K562 (cell line): ENCODE data around the gene DENND10. TPM values are rescaled to one million over a fixed set of nuclear protein-coding genes. Genes with fewer than 3 reads are reported as not detected.

Experiments
- ATAC-seq: fragments of 200-7000 bp; cut with Tn5 transposase; 3 replicates; pipeline ENCODE4 v1.9.1; 2020; ENCODE audit warnings: moderate library complexity
- BruUV-seq: library from RNA; stranded (reverse); fragments of 400-500 nt; replicated peaks from 2 replicates; lab custom pipeline; 2021; lab: Mats Ljungman, UMichigan
- CTCF ChIA-PET: fragments of 300-600 bp; formaldehyde crosslinking; extraction: SDS; loops from one replicate; lab custom pipeline; 2021; ENCODE audit warnings: low intra/inter-chr PET ratio; lab: Yijun Ruan, JAX
- POLR2A ChIA-PET: fragments of 300-600, 350-650 bp; sonication (Branson Sonifier 250); formaldehyde crosslinking; extraction: SDS; loops from one replicate; lab custom pipeline; 2021; ENCODE audit warnings: antibody characterized with exemption, inconsistent platforms; lab: Yijun Ruan, JAX
- DNase-seq, 4 experiments: peaks; one replicate each; pipeline versions ENCODE4 v3.0.0 to v3.0.0-alpha.2; 2011 to 2018; ENCODE audit warnings: low spot score in 3 of 4, mixed read lengths in 3 of 4; ENCODE audit errors: extremely low read depth in 1 of 4
- FAIRE-seq: peaks from 2 replicates; lab custom pipeline; 2011; peaks lifted over from hg19 to GRCh38; lab: Jason Lieb, UNC
- H2AFZ ChIP-seq: 2 replicates; pipeline ENCODE4 v1.6.0; 2011; ENCODE audit warnings: low read depth, low read length, control low read depth, inconsistent platforms
- H3K27ac ChIP-seq: fragments of 200-600 bp; 3 replicates; pipeline ENCODE4 v1.8.0; 2011; ENCODE audit warnings: low read depth, mild to moderate bottlenecking, control low read depth, inconsistent platforms, low read length, moderate library complexity, mixed read lengths; ENCODE audit errors: extremely low read depth
- H3K27me3 ChIP-seq, 2 experiments: fragments of 300-600 bp in 1 of 2; 2 replicates in 1 of 2; 3 replicates in 1 of 2; pipeline versions ENCODE4 v1.6.0 to v1.8.0; 2011; ENCODE audit warnings: inconsistent platforms in 2 of 2, low read length in 2 of 2, mild to moderate bottlenecking in 1 of 2, mixed read lengths in 1 of 2, moderate library complexity in 1 of 2; ENCODE audit not compliant: control insufficient read depth in 2 of 2, insufficient read depth in 2 of 2
- H3K36me3 ChIP-seq: fragments of 300-600 bp; 3 replicates; pipeline ENCODE4 v1.8.0; 2011; ENCODE audit warnings: mild to moderate bottlenecking, low read length, inconsistent platforms; ENCODE audit not compliant: control insufficient read depth, insufficient read depth
- H3K4me1 ChIP-seq, 2 experiments: fragments of 200-600 bp in 1 of 2; replicated peaks in 1 of 2; 2 replicates in 1 of 2; 3 replicates in 1 of 2; pipeline versions ENCODE4 v1.5.1 to v1.8.0; 2011; ENCODE audit warnings: inconsistent platforms in 2 of 2, low read length in 2 of 2, mild to moderate bottlenecking in 1 of 2, mixed read lengths in 1 of 2, moderate library complexity in 1 of 2; ENCODE audit not compliant: control insufficient read depth in 2 of 2, insufficient read depth in 2 of 2
- H3K4me2 ChIP-seq: 2 replicates; pipeline ENCODE4 v1.6.1; 2011; ENCODE audit warnings: low read length, control low read depth, inconsistent platforms, mixed read lengths; ENCODE audit not compliant: insufficient read depth
- H3K4me3 ChIP-seq: fragments of 200-600 bp; sonication (generic), shearing (Covaris generic); 2 replicates; pipeline ENCODE4 v1.5.1; 2016; ENCODE audit warnings: control low read depth, inconsistent platforms
- H3K79me2 ChIP-seq: fragments of 200-600 bp; 3 replicates; pipeline ENCODE4 v1.8.0; 2011; ENCODE audit warnings: low read length, inconsistent platforms; ENCODE audit not compliant: control insufficient read depth, insufficient read depth
- H3K9ac ChIP-seq, 2 experiments: 2 replicates each; pipeline versions ENCODE4 v1.6.0 to v1.6.1; 2011; ENCODE audit warnings: low read depth in 2 of 2, low read length in 2 of 2, control low read depth in 1 of 2, inconsistent platforms in 1 of 2, mild to moderate bottlenecking in 1 of 2, mixed read lengths in 1 of 2; ENCODE audit not compliant: insufficient read depth in 1 of 2
- H3K9me1 ChIP-seq: one replicate; pipeline ENCODE4 v1.6.0; 2011; ENCODE audit warnings: inconsistent platforms, mild to moderate bottlenecking, low read length, moderate library complexity; ENCODE audit not compliant: control insufficient read depth, insufficient read depth
- H3K9me3 ChIP-seq: replicated peaks from 2 replicates; pipeline ENCODE4 v1.5.1; 2011; ENCODE audit warnings: low read depth, low read length, inconsistent platforms; ENCODE audit not compliant: control insufficient read depth, insufficient read depth
- H4K20me1 ChIP-seq: replicated peaks from 2 replicates; pipeline ENCODE4 v1.6.1; 2011; ENCODE audit warnings: low read length, inconsistent platforms, mixed read lengths; ENCODE audit not compliant: control insufficient read depth, insufficient read depth
- E2F3 ChIP-seq: fragments of 250-450 bp; sonication (Bioruptor Pico); IDR thresholded peaks from 2 replicates; pipeline ENCODE4 v1.4.0; 2020; ENCODE audit warnings: mild to moderate bottlenecking
- FOXJ3 ChIP-seq: sonication (generic); formaldehyde crosslinking; IDR thresholded peaks from 2 replicates; pipeline ENCODE4 v1.4.0; 2020; ENCODE audit warnings: mild to moderate bottlenecking, missing genetic modification reagents
- MEF2D ChIP-seq: conservative IDR thresholded peaks from 2 replicates; pipeline ENCODE4 v1.6.1; 2016; ENCODE audit warnings: low read depth, missing genetic modification characterization, missing compliant biosample characterization
- NFE2 ChIP-seq: IDR thresholded peaks from 2 replicates; pipeline ENCODE4 v1.6.1; 2014; ENCODE audit warnings: antibody characterized with exemption, low read depth
- RUNX1 ChIP-seq: sonication (generic); IDR thresholded peaks from 2 replicates; pipeline ENCODE4 v1.6.1; 2016; ENCODE audit warnings: antibody characterized with exemption, low read depth
- TRIM28 ChIP-seq: fragments of 450-650 bp; IDR thresholded peaks from 2 replicates; pipeline ENCODE4 v1.6.1; 2017
- ZBTB34 ChIP-seq: fragments of 250-450 bp; sonication (Bioruptor Pico); IDR thresholded peaks from 2 replicates; pipeline ENCODE4 v1.8.0; 2021; ENCODE audit warnings: mild to moderate bottlenecking, moderate library complexity
- ZNF398 ChIP-seq: fragments of 250-450 bp; sonication (Bioruptor Pico); IDR thresholded peaks from 2 replicates; pipeline ENCODE4 v1.8.0; 2021; ENCODE audit warnings: moderate library complexity, mild to moderate bottlenecking, inconsistent platforms
- WGBS: fragments of 100-300 bp; shearing (Covaris generic); methylation state at CpG from one replicate; pipeline ENCODE4 v1.1.6; 2016; ENCODE audit warnings: low coverage, mixed read lengths; ENCODE audit not compliant: insufficient coverage; ENCODE audit errors: missing lambda C conversion rate; 5-methylcytosine and 5-hydroxymethylcytosine counted together
- in situ Hi-C: fragments of 300-500 bp; cut with MboI; formaldehyde crosslinking; loops from 4 replicates; pipeline ENCODE4 v1.15.0; 2018; ENCODE audit warnings: inconsistent platforms, mixed read lengths
- intact Hi-C: fragments of 100-400 bp; cut with micrococcal nuclease; formaldehyde crosslinking; loops from 2 replicates; pipeline ENCODE4 v1.14.2; 2022
- polyA plus RNA-seq, 8 experiments: library from polyadenylated mRNA; depleted of rRNA in 4 of 8; stranded (reverse) in 5 of 8; unstranded in 3 of 8; fragments of >200 nt; fragmentation: Nextera tagmentation in 2 of 8; fragmentation: Illumina TruSeq in 1 of 8; extraction: Ambion mirVana in 2 of 8; extraction: Trizol in 1 of 8; gene quantifications; 2 replicates each; pipeline versions ENCODE4 v1.2.1 to v1.2.3, GENCODE V29; 2011 to 2014; ENCODE audit warnings: inconsistent platforms in 1 of 8, missing spikeins in 1 of 8
- total RNA-seq, 7 experiments: library from RNA; depleted of rRNA in 6 of 7; stranded (reverse); fragments of >200 nt in 6 of 7; fragmentation: Illumina TruSeq in 2 of 7; extraction: Trizol in 2 of 7; gene quantifications; 2 replicates each; pipeline versions ENCODE4 v1.2.1 to v1.2.3, GENCODE V29; 2011 to 2021; ENCODE audit warnings: low replicate concordance in 1 of 7
- TF ChIP-seq, protein P1 (sequence below): fragments of 450-650 bp; formaldehyde crosslinking; conservative IDR thresholded peaks from 2 replicates; pipeline ENCODE4 v1.4.0; 2022; ENCODE audit warnings: mild to moderate bottlenecking, missing genetic modification characterization
- TF ChIP-seq, protein P2 (sequence below): fragments of 150-350 bp; conservative IDR thresholded peaks from 2 replicates; pipeline ENCODE4 v1.6.1; 2014; ENCODE audit warnings: low read length
- TF ChIP-seq, protein P3 (sequence below): fragments of 450-650 bp; IDR thresholded peaks from 2 replicates; pipeline ENCODE4 v1.6.1; 2017; ENCODE audit warnings: antibody characterized with exemption
- TF ChIP-seq, protein P4 (sequence below), 2 experiments: fragments of 450-650 bp in 1 of 2; sonication (generic) in 1 of 2; formaldehyde crosslinking in 1 of 2; IDR thresholded peaks in 1 of 2; conservative IDR thresholded peaks in 1 of 2; 2 replicates each; pipeline versions ENCODE4 v1.6.1 to v1.8.1; 2016 to 2023; ENCODE audit warnings: mild to moderate bottlenecking in 2 of 2, moderate library complexity in 2 of 2, inconsistent platforms in 1 of 2, missing genetic modification reagents in 1 of 2

DENND10 gene
- total and polyA plus RNA-seq, 9 of the 15 experiments (the other 6 are each of a cell fraction or from before 2014, with no cell fraction given): 9.4 to 20.0 (median 12.5) TPM

GRCh38 chr10:119059557-119059956 is 44.4 kb upstream of the DENND10 start:
- FAIRE-seq (peak; percentile 52), DNase-seq (no peak), ATAC-seq (no peak)
- WGBS: 85% methylated on average over 4 of the region's 4 CpGs
- no peaks in the 10 kb centered on the region for H3K27me3 ChIP-seq
- H3K27ac ChIP-seq: no peak overlapping the region
- H2AFZ ChIP-seq: no peak overlapping the region
- no peaks in the 10 kb centered on the region for H3K4me1 ChIP-seq
- BruUV-seq: no TSS peak
- ChIA-PET POLR2A (no interaction called here), CTCF (no interaction called here)
- H3K9ac ChIP-seq: no peak overlapping the region
- peaks cover 52% of the 10 kb centered on the region for H3K79me2 ChIP-seq
- H3K9me3 ChIP-seq: no peaks in the 10 kb centered on the region
- no peaks in the 10 kb centered on the region for H4K20me1 ChIP-seq
- in situ Hi-C loops (no loop called here), intact Hi-C loops (no loop called here)
- no peak overlapping the region for H3K4me3 ChIP-seq
- H3K4me2 ChIP-seq: no peak overlapping the region
- no peaks in the 10 kb centered on the region for H3K9me1 ChIP-seq
- H3K36me3 ChIP-seq: peaks cover 96% of the 10 kb centered on the region
- TF ChIP-seq, protein P1, sequence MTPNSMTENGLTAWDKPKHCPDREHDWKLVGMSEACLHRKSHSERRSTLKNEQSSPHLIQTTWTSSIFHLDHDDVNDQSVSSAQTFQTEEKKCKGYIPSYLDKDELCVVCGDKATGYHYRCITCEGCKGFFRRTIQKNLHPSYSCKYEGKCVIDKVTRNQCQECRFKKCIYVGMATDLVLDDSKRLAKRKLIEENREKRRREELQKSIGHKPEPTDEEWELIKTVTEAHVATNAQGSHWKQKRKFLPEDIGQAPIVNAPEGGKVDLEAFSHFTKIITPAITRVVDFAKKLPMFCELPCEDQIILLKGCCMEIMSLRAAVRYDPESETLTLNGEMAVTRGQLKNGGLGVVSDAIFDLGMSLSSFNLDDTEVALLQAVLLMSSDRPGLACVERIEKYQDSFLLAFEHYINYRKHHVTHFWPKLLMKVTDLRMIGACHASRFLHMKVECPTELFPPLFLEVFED (CRISPR knock-in tag): no peak
- TF ChIP-seq RUNX1: no peak
- TF ChIP-seq, protein P2, sequence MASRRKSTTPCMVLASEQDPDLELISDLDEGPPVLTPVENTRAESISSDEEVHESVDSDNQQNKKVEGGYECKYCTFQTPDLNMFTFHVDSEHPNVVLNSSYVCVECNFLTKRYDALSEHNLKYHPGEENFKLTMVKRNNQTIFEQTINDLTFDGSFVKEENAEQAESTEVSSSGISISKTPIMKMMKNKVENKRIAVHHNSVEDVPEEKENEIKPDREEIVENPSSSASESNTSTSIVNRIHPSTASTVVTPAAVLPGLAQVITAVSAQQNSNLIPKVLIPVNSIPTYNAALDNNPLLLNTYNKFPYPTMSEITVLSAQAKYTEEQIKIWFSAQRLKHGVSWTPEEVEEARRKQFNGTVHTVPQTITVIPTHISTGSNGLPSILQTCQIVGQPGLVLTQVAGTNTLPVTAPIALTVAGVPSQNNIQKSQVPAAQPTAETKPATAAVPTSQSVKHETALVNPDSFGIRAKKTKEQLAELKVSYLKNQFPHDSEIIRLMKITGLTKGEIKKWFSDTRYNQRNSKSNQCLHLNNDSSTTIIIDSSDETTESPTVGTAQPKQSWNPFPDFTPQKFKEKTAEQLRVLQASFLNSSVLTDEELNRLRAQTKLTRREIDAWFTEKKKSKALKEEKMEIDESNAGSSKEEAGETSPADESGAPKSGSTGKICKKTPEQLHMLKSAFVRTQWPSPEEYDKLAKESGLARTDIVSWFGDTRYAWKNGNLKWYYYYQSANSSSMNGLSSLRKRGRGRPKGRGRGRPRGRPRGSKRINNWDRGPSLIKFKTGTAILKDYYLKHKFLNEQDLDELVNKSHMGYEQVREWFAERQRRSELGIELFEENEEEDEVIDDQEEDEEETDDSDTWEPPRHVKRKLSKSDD: no peak
- no peak for TF ChIP-seq ZBTB34
- TF ChIP-seq, protein P3, sequence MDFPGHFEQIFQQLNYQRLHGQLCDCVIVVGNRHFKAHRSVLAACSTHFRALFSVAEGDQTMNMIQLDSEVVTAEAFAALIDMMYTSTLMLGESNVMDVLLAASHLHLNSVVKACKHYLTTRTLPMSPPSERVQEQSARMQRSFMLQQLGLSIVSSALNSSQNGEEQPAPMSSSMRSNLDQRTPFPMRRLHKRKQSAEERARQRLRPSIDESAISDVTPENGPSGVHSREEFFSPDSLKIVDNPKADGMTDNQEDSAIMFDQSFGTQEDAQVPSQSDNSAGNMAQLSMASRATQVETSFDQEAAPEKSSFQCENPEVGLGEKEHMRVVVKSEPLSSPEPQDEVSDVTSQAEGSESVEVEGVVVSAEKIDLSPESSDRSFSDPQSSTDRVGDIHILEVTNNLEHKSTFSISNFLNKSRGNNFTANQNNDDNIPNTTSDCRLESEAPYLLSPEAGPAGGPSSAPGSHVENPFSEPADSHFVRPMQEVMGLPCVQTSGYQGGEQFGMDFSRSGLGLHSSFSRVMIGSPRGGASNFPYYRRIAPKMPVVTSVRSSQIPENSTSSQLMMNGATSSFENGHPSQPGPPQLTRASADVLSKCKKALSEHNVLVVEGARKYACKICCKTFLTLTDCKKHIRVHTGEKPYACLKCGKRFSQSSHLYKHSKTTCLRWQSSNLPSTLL: no peak
- no peak for TF ChIP-seq MEF2D (tag)
- TF ChIP-seq E2F3: no peak
- TF ChIP-seq TRIM28: no peak
- TF ChIP-seq FOXJ3 (CRISPR knock-in tag): no peak
- no peak for TF ChIP-seq ZNF398 (CRISPR knock-in tag)
- TF ChIP-seq, protein P4, sequence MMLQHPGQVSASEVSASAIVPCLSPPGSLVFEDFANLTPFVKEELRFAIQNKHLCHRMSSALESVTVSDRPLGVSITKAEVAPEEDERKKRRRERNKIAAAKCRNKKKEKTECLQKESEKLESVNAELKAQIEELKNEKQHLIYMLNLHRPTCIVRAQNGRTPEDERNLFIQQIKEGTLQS (IDR thresholded peaks at IDR 0.05): no peak
- TF ChIP-seq, protein P4 (CRISPR knock-in tag; conservative IDR thresholded peaks at IDR 0.05): no peak
- TF ChIP-seq NFE2: no peak
